ENCODE data around the gene MTRFR. TPM values are rescaled to one million over a fixed set of nuclear protein-coding genes. Genes with fewer than 3 reads are reported as not detected.
"Not testable (repeated sequence)": the region's sequence is repeated elsewhere in the genome, so short reads cannot be mapped to it uniquely, and the experiment has no call there.

Gene MTRFR
- 12.1 and 12.9 TPM in 2 replicates for total RNA-seq

- DNase-seq (ENCODE audit: low read depth, low spot score): peak; percentile 98
These were observed at the start of gene MTRFR, which contains the start of gene MPHOSPH9 for GRCh38 chr12:123232807-123233504. Gene MTRFR, plus strand, starts transcription at chr12:123233436. Its CDS starts 20,239 bp downstream, at chr12:123253675. Gene MPHOSPH9, minus strand, starts transcription at chr12:123233141. Its CDS starts 2,777 bp downstream, at chr12:123230364.

GRCh38 chr12:123187637-123188036, 45.6 kb upstream of the MTRFR start:
- no peak for DNase-seq (ENCODE audit: low read depth, low spot score)

DNA sequence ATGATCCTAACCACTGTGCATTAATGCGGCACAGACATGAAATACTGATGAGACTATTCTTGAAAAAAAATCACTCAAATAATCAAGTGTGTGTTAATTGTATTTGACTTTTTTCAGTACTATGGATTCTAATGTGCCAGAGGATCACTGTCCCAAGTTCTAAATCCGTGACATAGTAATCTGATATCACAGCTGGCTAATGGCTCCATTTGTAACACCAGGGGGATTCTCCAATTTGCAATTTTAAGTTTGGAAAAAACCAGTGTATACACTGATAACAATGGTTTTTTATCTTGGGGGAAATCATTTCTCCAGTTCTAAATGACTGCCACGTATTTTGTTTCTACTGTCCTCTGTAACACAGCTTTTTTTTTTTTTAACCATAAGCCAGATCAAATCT, 33.3 kb upstream of the MTRFR start:
- DNase-seq (ENCODE audit: low read depth, low spot score): no peak

- DNase-seq (ENCODE audit: low read depth, low spot score): no peak
These were observed 32.8 kb upstream of the MTRFR start for GRCh38 chr12:123200414-123200813.

DNA sequence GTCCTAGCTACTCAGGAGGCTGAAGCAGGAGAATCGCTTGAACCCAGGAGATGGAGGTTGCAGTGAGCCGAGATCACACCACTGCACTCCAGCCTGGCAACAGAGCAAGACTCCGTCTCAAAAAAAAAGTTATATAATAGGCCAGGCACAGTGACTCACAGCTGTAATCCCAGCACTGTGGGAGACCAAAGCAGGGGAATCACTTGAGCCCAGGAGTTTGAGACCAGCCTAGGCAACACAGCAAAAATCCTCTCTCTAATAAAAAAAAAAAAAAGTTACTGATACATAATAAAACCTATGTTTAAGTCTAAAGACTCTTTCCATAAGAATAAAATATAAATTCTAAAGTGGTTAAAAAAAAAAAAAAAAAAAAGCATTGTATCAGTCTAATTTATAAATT, 26.4 kb upstream of the MTRFR start:
- DNase-seq (ENCODE audit: low read depth, low spot score): not testable (repeated sequence)

GRCh38 chr12:123207815-123208214, 25.4 kb upstream of the MTRFR start:
- not testable (repeated sequence) for DNase-seq (ENCODE audit: low read depth, low spot score)

GRCh38 chr12:123223241-123223668, 10.0 kb upstream of the MTRFR start:
- DNase-seq (ENCODE audit: low read depth, low spot score): no peak

GRCh38 chr12:123225443-123225842, 7.8 kb upstream of the MTRFR start:
- no peak for DNase-seq (ENCODE audit: low read depth, low spot score)

DNA sequence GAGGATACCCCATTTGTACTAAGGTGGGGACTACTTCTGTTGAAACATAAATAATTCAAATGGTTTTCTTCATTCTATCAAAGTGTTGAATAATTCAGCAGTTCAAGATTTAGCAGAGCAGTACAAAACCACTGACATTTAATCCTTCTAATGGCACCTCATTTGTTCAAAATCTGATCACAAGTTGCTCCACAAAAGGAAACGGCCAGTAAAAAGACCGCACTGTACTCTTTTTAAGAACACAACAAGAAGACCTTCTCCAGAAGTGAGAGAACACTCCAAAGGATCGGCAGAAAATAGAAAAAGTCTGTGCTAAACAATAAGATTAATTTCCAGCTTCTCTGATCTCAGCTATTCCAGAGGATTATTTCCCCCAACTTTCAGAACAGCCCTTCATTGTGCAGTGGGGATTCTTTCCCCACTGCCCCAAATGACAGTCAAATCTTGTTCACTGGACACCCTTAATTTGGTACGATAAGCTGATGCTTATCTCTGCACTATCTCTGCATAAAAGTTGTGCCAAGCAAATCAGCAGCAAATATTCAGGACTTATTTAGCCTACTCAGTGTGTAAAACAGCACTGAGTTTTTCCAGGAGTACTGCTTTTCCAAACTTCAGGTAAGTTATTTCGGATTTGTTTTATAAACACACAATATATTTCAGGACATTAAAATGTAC, 5.5 kb upstream of the MTRFR start:
- no peak for DNase-seq (ENCODE audit: low read depth, low spot score)

- DNase-seq (ENCODE audit: low read depth, low spot score): no peak
These were observed 4.2 kb upstream of the MTRFR start for GRCh38 chr12:123229051-123229450.

DNA sequence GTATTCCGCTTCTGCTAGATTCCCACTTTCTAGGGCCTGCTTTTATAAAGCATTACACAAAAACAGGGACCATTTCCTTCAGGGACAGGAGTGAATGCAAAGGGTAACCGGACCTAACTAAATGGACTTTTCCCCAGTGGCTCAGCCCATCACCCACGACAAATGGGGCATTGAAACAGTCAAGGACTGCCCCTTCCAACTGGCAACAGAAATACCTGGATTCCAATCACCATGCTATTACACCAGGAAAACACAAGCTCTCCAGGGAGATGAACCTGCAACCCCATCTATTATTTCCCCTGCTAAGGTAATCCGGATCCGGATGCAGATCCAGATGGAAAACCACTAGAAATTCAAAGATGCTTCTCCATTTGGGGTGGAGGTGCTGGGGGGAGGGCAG, 1.3 kb upstream of the MTRFR start:
- DNase-seq (ENCODE audit: low read depth, low spot score): no peak

- DNase-seq (ENCODE audit: low read depth, low spot score): no peak
These were observed 797 bp upstream of the MTRFR start for GRCh38 chr12:123232472-123232806.

GRCh38 chr12:123233505-123234308, 471 bp downstream of the MTRFR start:
- no peak for DNase-seq (ENCODE audit: low read depth, low spot score)

DNA sequence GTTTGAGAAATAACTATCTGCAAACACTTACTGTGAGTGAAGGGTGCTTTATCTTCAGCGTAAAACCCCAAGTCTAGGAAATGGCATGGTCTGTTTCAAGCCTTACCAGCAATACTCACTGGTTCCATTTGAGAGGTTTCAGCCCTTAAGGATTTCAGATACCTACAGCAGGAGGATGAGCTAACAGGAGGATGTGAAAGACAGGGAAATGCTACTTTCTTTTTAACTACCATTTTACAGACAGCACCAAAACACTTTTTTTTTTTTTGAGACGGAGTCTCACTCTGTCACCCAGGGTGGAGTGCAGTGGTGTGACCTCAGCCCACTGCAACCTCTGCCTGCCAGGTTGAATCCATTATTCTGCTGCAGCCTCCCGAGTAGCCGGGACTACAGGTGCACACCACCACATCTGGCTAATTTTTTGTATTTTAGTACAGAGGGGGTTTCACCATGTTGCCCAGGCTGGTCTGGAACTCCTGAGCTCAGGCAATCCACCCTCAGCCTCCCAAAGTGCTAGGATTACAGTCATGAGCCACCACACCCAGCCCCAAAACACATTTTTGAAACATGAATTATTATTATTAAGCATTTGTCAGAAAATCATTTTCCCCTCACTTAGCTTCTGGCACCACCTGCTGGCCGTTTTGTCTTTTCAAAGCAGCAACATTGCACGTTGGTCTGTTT, 4.6 kb downstream of the MTRFR start:
- peak; percentile 15 for DNase-seq (ENCODE audit: low read depth, low spot score)

GRCh38 chr12:123238330-123238682, 5.1 kb downstream of the MTRFR start:
- no peak for DNase-seq (ENCODE audit: low read depth, low spot score)

DNA sequence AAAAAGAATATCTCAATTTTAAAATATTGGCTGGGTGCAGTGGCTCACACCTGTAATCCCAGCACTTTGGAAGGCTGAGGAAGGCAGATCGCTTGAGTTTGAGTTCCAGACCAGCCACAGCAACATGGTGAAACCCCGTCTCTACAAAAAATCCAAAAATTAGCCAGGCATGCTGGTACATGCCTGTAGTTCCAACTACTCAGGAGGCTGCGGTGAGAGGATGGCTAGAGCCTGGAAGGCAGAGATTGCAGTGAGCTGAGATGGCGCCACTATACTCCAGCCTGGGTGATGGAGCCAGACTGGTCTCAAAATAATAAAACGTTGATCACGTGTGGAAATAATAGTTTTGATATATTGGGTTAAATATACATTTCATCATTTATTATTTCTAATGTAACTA, 5.7 kb downstream of the MTRFR start:
- DNase-seq (ENCODE audit: low read depth, low spot score): no peak

- DNase-seq (ENCODE audit: low read depth, low spot score): no peak
These were observed 9.1 kb downstream of the MTRFR start for GRCh38 chr12:123242116-123242904.

GRCh38 chr12:123243671-123244262, 10.5 kb downstream of the MTRFR start:
- DNase-seq (ENCODE audit: low read depth, low spot score): no peak

DNA sequence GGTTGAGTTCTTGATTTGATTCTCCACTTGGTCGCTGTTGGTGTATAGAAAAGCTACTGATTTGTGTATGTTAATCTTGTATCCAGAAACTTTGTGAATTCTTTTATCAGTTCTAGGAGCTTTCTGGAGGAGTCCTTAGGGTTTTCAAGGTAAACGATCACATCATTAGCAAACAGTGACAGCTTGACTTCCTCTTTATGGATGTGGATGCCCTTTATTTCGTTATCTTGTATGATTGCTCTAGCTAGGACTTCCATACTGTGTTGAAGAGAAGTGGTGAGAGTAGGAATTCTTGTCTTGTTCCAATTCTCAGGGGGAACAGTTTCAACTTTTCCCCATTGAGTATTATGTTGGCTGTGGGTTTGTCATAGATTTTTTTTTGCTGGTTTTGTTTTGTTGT, 12.4 kb downstream of the MTRFR start:
- DNase-seq (ENCODE audit: low read depth, low spot score): no peak

DNA sequence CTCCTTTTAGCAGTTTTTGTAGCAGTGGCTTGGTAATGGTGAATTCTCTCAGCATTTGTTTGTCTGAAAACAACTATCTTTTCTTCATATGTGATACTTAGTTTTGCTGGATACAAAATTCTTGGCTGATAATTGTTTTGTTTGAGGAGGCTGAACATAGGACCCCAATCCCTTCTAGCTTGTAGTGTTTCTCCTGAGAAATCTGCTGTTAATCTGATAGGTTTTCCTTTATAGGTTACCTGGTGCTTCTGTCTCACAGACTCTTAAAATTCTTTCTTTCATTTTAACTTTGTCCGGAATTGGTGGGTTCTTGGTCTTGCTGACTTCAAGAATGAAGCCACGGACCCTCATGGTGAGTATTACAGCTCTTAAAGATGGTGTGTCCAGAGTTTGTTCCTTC, 14.9 kb downstream of the MTRFR start:
- DNase-seq (ENCODE audit: low read depth, low spot score): not testable (repeated sequence)
